Fibroblast of the aortic adventitia (primary cell): ENCODE measurements around the gene DPH7. TPM values are rescaled to one million over a fixed set of nuclear protein-coding genes. Genes with fewer than 3 reads are reported as not detected.
A peak's percentile ranks its signal among the peaks of the same experiment; 100 is the strongest.
"Not testable (repeated sequence)": the region's sequence is repeated elsewhere in the genome, so short reads cannot be mapped to it uniquely, and the experiment has no call there.

Source experiments
- DNase-seq: peaks from one replicate; pipeline ENCODE4 v3.0.0-alpha.2; 2010; ENCODE audit warnings: low read depth
- H3K4me3 ChIP-seq: 2 replicates; pipeline ENCODE4 v1.5.1; 2011; ENCODE audit warnings: low read depth, mild to moderate bottlenecking, control low read depth, low read length, moderate library complexity
- total RNA-seq: library from RNA; depleted of rRNA; stranded (reverse); fragments of >200 nt; gene quantifications from 2 replicates; pipeline ENCODE4 v1.2.3, GENCODE V29; 2012; ENCODE audit warnings: low replicate concordance
- TF ChIP-seq, protein P1 (sequence below): IDR thresholded peaks from 2 replicates; pipeline ENCODE4 v1.5.1; 2011; ENCODE audit warnings: mild to moderate bottlenecking, low read length, control low read depth, inconsistent platforms; ENCODE audit not compliant: insufficient read depth

The DPH7 gene
- total RNA-seq, 1 donor: 16.1 TPM

DNA sequence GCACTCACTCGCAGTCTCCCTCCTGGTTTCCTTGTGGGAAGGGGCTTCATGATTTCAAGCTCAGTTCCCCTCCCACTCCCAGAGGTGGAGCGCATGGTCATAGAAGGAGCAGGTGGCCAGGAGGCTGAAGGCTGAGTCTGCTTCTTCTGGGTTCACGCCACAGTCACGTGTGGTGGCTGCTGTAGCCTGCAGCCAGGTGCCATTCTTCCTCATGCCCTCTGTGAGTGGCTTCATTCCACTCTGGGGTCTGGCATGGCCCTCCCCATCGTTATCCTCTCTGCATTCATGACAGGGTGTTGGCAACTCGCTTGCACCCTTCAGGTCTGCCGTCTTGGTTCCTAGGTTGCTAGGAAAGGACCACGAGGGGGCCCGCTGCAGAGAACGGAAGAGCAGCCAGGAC is 23.5 kb downstream of the DPH7 start:
- TF ChIP-seq, protein P1, sequence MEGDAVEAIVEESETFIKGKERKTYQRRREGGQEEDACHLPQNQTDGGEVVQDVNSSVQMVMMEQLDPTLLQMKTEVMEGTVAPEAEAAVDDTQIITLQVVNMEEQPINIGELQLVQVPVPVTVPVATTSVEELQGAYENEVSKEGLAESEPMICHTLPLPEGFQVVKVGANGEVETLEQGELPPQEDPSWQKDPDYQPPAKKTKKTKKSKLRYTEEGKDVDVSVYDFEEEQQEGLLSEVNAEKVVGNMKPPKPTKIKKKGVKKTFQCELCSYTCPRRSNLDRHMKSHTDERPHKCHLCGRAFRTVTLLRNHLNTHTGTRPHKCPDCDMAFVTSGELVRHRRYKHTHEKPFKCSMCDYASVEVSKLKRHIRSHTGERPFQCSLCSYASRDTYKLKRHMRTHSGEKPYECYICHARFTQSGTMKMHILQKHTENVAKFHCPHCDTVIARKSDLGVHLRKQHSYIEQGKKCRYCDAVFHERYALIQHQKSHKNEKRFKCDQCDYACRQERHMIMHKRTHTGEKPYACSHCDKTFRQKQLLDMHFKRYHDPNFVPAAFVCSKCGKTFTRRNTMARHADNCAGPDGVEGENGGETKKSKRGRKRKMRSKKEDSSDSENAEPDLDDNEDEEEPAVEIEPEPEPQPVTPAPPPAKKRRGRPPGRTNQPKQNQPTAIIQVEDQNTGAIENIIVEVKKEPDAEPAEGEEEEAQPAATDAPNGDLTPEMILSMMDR: no peak
- H3K4me3 ChIP-seq: no peak overlapping the region
- DNase-seq: no peak

DNA sequence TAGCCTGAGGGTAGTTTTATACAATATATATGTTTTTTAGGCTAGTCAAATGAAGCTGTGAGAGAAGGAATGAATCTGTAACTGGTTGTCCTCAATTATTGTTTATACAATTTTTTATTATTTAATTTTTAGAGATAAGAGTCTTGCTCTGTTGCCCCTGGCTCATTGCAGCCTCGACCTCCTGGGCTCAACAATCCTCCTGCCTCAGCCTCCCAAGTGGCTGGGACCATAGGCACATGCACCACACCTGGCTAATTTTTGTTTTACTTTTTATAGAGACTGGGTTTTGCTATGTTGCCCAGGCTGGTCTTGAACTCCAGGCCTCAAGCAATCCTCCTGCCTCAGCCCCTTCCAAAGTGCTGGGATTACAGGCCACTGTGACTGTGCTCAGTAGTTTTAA is 24.4 kb downstream of the DPH7 start:
- H3K4me3 ChIP-seq: no peak overlapping the region
- no peak for DNase-seq
- TF ChIP-seq, protein P1: no peak

DNA sequence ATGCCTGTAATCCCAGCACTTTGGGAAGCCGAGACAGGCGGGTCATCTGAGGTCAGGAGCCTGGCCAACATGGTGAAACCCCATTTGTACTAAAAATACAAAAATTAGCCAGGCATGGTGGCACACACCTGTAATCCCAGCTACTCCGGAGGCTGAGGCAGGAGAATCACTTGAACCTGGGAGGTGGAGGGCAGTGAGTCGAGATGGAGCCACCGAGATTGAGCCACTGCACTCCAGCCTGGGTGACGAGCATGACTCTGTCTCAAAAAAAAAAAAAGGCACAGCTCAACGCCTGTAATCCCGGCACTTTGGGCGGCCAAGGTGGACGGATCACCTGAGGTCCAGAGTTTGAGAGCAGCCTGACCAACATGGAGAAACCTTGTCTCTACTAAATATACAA is 25.1 kb downstream of the DPH7 start:
- not testable (repeated sequence) for DNase-seq

DNA sequence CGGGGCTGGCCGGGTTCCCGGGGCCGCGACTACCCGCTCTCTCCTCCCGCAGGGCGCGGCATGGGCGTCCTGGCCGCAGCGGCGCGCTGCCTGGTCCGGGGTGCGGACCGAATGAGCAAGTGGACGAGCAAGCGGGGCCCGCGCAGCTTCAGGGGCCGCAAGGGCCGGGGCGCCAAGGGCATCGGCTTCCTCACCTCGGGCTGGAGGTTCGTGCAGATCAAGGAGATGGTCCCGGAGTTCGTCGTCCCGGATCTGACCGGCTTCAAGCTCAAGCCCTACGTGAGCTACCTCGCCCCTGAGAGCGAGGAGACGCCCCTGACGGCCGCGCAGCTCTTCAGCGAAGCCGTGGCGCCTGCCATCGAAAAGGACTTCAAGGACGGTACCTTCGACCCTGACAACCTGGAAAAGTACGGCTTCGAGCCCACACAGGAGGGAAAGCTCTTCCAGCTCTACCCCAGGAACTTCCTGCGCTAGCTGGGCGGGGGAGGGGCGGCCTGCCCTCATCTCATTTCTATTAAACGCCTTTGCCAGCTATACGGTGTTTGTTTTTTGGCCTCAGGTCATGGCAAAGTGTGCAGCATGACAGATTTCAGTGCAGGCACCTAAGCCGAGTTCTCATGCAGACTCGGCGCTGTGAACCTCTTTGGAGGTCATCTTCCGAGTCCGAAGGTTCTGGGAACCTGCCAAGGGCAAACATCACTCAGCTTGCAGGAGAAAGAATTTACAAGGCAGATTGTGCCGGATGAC is 26.5 kb downstream of the DPH7 start:
- DNase-seq: peak; percentile 7
- TF ChIP-seq, protein P1: no peak
- peak overlapping the region; percentile 86 for H3K4me3 ChIP-seq

More for the DNA sequence above, 25.1 kb downstream of the DPH7 start:
- H3K4me3 ChIP-seq: not testable (repeated sequence)

DNA sequence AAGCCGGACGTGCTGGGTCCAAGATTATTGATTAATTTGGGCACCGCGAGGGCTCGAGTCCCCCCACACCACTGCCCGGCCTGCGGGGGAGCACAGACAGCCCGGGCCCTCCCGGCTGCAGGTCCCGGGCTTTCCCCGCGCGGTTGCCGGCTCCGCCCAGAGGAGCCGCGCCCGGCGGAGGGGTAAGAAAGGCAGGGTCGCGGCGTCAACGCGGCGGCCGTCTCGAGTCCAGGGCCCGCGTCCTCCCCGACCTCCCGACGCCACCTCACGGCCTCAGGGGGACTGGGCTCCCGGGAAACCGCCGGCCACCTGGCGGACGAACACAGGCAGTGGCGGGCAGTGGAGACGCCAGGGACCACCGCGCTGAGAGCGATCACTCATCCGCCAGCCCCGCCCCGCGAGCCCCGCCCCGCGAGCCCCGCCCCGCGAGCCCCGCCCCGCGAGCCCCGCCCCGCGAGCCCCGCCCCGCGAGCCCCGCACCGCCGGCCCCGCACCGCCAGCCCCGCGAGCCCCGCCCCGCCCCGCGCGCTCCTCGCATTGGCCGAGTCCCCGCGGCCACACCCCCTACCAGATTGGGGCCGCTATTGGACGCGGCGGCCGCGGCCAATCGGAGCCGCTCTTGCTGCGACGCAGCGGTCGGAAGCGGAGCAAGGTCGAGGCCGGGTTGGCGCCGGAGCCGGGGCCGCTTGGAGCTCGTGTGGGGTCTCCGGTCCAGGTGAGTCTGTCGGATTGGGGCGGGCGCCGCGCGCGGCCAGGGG is 27.3 kb downstream of the DPH7 start, which contains the start of gene MRPL41:
TSS of gene MRPL41 (plus strand) at position 616 of the 758 bp plus-strand sequence. CDS start 203 bp downstream, outside the sequence.
- H3K4me3 ChIP-seq: peak within 1 kb of the TSS; percentile 86
- TF ChIP-seq, protein P1: peak; percentile 50
- peak; percentile 73 for DNase-seq

DNA sequence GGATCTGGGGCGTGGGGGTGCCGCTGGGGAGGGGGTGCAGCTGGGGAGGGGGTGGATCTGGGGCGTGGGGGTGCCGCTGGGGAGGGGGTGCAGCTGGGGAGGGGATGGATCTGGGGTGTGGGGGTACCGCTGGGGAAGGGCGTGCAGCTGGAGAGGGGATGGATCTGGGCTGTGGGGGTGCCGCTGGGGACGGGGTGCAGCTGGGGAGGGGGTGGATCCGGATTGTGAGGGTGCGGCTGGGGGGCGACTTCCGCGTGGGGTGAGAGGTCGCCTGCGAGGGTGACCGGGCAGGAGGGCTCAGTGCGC is 27.8 kb downstream of the DPH7 start:
- H3K4me3 ChIP-seq: peak overlapping the region; percentile 73
- DNase-seq: not testable (repeated sequence)

DNA sequence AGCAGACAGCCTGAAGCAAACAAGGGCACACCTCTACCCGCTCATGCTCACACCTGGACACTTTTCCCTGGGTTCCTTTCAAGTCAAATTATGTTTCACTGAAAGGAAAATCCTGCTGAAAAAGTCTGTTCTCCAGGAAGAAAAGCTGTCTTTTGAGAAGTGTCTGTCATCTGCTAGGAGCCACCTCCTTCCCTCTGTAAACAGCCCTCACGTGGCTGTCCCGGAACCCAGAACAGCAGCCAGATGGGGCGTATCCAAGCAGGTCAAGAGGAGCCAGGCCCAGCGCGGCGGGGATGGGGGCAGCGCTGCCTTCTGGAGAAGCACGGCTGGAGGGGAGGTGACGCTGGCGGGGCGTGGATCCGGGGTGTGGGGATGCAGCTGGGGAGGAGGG is 28.5 kb downstream of the DPH7 start, which contains the start of gene PNPLA7:
TSS of gene PNPLA7 (minus strand) at position 172 of the 391 bp plus-strand sequence. CDS start 205 bp downstream, outside the sequence.
- peak within 1 kb of the TSS; percentile 73 for H3K4me3 ChIP-seq
- TF ChIP-seq, protein P1: no peak
- peak; percentile 59 for DNase-seq
